ENCODE measurements around the gene GBP2.
A peak's percentile ranks its signal among the peaks of the same experiment; 100 is the strongest.

The GBP2 gene, protein sequence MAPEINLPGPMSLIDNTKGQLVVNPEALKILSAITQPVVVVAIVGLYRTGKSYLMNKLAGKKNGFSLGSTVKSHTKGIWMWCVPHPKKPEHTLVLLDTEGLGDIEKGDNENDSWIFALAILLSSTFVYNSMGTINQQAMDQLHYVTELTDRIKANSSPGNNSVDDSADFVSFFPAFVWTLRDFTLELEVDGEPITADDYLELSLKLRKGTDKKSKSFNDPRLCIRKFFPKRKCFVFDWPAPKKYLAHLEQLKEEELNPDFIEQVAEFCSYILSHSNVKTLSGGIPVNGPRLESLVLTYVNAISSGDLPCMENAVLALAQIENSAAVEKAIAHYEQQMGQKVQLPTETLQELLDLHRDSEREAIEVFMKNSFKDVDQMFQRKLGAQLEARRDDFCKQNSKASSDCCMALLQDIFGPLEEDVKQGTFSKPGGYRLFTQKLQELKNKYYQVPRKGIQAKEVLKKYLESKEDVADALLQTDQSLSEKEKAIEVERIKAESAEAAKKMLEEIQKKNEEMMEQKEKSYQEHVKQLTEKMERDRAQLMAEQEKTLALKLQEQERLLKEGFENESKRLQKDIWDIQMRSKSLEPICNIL

DNA sequence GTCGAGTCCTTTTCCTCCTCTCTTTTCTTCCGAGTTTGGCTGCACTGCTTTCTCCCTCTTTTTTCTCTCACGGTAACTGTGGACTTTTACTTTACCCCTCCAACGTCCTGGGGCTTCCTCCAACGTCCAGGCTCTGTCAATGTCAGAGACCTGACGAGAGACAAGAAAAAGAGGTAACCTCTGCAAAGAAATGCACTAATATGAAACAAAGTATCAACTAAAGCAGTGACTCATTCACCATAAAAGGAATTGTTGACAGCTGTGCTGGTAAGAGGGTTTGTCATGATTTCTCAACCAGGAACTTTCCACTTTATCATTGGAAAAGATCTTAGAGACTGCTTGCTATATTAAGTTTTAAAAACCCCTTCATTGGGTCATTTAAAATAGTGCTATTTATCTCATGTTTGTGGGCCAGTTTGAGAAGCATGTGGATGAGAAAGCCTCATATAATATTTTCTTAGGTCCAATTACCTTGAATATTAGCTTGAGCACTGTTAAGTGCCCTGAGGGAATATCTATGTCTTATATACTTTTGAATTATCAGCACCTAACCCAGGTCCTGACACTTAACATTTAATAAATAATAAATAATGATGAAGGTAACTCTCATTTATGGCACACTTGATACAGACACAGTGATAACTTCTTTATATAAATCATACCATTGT, at the start of gene GBP2:
Gene GBP2 (minus strand): TSS at position 202 of the 668 bp plus-strand sequence. CDS start 4,148 bp downstream, outside the sequence.
- no peak for DNase-seq

DNA sequence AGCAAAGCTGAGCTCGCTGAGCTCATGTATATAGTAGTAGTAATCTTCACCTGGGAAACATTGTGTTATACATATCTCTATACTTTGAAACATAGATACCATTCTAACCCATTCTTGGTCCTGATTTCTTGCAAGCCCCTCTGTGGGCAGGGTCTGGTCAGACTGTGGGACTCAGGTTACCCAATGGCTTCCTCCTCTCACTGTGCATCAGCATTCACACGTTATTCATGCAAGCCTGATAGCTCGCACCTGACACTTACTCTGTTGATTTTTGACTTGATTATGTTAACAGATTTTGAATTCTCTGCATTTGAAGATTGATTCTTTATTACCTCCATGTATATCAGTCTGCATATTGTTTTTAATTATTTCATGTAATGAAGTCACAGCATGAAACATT, 48.6 kb upstream of the GBP2 start:
- no peak for DNase-seq

DNA sequence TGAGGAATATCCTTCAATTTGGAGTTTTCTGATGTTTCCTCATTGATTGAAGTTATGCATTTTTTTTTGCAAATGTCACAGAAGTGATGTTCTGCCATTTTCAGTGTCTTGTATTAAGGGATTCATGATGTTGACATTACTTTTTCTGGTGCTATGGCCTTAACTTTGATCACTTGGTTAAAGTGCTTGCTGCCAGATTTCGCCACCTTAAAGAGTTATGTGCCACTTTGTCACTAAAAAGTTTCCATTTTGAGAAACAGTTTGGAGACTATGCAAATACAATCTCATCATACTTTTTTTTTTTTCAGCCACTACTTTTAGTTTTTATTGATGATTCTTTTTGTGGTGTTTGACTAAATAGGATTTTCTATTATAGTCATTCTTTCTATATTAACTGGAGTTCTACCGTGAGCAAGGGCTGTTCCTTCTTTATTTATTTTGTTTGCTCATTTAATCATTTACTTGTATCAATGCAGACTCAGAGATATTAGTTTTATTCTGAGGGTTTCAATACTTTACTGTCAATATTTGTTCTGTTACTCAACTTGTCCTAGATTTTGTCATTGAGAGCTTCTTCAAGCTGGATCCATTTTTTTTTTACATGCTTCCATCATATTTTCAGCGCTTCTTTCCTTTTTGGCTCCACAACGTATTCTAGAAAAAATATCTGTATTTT, 46.7 kb upstream of the GBP2 start:
- DNase-seq, result no peak

DNA sequence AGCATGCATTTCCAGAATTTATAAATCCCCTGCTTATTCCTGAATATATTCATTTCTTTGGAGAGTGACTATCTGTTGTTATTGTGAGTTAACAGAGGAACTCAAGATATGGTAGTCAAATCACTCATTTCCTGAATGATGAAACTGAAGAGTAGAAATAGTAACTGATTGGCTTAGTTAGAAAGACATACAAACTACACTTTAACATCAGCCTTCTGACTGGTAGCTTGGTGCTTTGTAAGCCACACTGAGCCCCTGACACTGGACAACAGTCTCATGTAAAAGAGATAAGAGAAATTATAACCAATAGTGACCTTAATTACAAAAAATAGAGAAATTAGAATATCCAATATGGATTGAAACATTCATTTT, 45.1 kb upstream of the GBP2 start:
- no peak for DNase-seq

DNA sequence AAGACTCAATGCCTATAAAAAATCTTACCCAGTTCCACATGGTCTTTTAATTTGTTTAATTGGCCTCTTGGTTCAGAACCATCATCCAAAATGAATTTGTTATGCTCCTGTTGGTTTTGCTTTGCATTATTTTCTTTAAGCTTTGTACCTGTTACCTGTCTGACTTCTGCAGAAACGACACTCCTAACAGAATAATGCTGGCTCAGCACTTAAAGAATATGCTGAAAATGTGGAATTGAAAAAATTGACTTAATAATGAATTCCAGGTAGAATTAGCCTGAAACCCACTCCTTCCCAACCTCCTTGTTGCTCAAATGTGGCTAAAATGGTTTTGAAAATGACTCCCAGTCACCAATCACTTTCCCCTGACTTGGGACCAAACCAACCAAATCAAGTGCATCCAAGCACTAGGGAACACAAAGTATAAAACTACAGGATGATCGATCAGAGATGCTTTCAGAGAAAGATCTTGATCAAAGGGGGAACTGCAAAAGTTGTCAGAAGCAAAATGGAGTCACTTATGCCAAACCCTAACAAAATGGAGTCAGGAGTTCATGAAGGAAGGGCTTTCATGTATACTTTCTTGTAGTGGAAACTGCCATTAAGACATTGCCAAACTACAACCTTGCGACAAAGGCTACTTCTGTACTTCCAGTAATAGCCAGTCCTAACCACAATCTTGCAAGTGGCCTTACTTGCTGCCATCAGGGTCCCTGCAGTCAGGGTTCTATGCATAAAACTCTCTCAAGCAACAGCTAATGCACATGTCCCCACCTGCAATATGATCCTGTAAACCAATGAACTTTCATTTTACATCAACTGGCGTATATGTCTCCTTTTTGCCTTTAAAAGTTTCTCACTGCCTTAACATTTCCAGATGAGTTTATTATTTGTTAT, 44.5 kb upstream of the GBP2 start:
- DNase-seq, result no peak

DNA sequence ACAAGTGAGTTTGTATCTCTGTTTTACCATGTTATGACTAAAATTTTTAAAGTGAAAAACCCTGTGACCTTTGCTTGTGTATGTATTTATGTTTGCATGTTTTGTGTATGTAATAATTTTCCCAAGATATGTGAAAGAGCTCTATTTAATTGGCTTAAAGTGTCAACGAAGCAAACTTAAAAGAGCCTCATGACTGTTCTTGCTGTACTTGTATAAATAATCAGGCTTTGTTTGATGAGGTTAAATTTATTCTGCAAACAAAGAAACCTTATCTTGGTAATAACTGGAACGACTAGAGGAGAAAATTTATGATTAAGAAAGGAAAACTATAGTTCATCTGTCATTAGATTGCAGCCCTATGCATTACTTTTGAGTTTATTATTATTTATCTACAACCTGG, 43.3 kb upstream of the GBP2 start:
- DNase-seq, result no peak

DNA sequence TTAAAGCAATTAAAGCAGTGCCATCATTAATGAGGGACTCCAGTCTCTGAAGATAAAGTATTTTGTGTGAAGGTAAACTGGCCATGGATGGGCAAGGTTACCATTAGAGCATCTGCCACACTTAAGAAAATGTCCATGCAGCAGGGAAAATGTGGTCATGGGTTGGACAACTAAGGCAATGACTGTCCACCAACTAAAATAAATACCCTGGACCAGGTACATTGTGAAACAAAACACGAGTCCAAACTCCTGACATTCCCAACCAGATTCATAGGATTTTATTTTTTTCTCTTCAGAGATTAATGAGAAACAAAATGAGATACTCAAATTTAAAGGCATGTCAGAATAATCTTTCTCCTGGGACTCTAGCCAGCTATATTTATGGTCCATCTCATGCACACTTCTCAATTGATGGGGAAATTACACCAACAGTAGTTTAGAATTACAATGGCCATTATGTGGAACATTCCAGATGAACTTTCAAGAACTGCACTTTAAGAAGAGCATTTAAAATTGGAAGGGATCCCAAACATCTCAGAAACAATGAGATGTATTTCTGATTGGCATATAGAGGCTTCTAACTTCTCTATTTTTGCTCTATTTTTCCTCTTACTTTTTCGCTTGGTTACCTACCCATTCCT, 41.8 kb upstream of the GBP2 start:
- DNase-seq, result no peak

DNA sequence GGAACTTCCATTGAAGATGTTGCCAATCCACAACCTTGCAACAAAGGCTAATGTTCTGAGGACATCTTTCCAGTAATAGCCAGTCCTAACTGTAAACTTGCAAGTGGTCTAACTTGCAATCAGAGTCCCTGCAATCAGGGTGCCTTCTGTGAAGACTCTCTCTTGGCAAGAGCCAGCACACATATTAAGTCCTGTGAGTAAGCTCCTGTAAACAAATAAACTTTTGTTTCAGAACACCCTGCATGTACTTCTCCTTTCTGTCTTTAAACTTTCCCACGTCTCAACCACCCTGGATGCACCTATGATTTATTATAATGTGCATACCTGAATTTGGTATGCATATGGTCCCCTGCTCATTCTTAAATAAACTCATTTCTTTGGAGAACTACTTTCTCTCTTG, 40.8 kb upstream of the GBP2 start:
- no peak for DNase-seq

DNA sequence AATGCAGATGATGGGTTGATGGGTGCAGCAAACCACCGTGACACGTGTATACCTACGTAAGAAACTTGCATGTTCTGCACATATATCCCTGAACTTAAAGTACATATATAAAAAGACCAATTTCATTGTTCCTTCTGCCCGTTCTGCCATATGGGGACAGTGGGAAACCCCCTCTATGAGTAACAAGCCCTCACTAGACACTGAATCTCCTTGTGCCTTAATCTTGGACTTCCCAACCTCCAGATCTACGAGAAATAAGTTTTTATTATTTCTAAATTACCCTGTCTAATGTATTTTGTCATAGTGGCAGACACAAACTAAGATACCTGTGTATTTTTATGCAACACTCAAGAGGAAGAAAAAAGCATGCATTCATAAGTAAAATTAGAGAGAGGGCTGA, 39.9 kb upstream of the GBP2 start:
- no peak for DNase-seq

DNA sequence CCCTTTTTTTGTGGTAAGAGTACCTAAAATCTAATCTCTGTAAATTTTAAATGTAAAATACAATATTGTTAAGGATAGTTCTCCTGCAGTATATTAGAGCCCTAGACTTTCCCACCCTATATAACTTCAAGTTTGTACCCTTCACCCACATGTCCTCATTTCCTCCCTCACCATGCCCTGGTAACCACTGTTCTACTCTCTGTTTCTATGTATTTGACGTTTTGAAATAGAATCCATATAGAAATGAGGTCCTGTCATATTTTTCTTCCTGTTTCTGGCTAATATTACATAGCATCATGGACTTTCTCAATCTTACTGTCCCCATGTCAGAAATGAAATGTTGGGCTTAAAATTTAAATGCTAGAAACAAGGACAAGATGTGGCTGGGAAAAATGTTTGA, 25.1 kb upstream of the GBP2 start:
- DNase-seq, result no peak

DNA sequence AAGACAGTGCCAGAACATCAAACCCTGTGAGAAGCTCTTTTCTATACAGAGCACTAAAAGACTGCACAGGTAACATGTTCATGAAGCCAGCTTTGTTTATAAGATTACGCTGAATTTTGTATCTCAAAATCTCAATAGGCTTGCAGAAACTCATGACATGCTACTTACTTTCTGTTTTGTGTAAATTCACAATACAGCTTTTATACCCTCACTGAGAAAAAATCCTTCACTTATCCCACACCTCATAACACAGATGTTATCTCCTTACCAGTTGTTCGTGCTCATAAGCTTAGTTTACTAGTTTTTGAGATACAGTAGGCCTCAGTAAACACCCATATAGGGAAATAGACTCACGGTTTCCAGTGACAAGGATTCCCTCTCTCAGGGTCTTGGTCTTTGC, 24.1 kb upstream of the GBP2 start:
- no peak for DNase-seq

DNA sequence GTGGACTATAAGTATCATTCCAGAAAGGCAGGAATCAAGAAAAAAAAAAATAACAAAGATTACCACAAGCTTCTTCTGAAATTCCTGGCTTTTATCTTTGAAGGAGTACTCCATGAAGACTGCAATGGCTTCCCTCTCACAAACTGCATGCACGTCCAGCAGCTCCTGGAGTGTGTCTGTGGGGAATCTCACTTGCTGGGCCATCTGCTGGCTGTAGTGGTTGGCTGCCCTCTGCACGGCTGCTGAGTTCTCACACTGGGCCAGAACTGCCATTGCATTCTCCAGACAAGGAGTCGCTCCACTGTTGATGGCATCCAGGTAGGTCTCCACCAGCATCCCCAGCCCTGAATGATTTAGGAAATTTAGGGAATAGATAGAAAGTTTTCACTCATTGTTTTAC, 23.3 kb upstream of the GBP2 start:
- DNase-seq, result peak in 17 of 51 donors; percentile 2 to 36 (median 18)

DNA sequence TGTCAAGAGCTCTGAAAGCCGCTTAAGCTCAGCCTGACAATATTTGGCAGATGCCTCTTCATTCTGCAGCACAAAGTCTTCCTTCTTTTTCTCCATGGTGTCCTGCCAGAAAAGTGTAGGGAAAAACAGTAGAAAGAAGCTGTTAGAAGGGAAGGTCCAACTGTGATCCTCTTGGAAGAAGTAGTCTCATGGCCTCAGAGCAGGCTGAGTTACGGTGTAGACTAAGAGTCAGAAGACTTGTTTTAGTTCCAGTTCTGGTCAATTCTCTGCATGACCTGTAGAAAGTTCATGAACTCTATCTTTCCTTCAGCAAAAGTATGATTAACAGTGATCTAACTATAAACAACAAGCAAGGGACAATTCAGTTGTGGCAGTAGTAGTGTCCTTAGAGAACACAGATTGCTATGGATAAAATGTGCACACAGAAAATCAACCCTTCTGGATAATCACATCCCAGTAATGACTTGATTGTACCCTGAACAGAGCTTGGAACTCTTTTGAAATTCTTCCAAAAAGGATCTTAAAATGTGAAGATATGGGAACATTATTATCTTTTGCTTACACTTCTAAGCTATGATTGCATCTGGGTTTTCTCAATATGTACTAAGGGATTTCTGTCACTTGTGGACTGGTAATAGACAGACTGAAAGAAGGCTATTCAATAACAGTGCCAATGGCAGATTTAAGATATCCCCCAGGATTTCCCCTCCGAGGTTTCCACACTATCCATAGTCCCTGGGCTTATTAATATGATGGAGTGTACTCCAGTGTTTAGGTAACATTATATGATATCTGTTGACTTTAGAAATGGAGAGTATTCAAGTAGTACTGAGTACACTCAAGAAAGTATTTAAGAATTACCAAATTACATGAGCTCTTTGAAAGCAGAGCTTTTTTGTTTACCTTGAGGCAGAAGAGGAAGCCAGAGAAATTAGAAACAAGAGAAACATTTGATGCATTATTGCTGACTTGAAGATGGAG, 22.1 kb upstream of the GBP2 start:
- no peak for DNase-seq

DNA sequence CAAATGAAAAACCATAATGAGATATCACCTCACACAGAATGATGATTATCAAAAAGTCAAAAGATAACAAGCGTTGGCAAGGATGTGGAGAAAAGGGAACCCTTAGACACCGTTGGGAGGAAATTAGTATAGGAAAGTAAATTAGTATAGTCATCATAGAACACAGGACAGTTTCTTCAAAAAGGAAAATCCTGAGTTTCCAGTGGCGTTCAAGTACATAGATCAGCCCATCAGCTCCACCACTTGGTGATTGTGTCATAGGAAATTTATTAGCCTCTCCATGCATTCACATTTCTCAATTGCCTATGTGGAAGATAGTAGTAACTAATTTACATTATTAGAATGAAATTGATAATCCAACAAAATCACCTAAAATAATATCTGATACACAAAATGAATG, 20.8 kb upstream of the GBP2 start:
- no peak for DNase-seq

DNA sequence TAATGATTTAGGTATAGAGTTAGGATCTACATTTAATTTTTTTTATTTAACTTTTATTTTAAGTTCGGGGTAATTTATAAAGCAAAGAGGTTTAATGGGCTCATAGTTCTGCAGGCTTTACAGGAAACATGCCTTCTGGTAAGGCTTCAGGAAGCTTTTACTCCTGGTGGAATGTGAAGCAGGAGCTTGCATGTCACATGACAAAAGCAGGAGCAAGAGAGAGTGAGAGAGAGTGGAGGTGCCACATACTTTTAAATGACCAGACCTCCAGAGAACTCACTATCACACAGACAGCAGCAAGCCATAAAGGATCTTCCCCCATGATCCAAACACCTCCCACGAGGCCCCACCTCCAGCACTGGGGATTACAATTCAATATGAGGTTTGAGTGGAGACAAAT, 17.6 kb upstream of the GBP2 start:
- no peak for DNase-seq

DNA sequence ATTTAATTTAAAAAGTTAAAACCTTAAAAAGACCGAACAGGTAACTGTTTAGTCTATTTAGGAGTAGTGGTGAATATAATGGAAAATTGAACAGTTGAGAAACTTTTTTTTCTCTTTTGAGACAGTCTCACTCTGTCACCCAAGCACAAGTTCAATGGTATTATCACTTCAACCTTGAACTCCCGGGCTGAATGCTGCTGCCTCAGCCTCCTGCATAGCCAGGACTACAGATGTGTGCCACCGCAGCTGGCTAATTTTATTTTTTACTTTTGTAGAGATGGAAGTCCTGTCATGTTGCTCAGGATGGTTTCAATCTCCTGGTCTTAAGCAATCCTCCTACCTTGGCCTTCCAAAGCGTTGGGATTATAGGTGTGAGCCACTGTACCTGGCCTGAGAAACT, 16.2 kb upstream of the GBP2 start:
- DNase-seq, result no peak

DNA sequence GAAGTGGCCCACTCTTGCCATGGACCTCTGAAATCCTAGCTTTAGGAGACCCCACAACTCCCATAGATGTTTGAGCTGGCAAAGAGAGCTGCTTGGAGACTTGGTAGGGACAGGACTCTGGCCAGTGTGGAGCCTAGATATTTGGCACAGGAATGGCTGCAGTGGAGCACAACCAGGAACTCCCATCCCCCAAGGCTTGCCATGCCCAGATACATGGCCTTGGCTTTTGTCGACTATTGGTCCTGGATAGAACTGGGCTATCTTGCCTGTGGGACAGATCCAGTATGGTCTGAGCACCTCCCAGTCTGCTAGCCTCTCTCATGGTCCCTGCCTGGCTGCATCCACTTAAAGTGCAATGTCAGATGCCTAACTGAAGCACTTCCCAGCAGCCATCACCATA, 7.8 kb upstream of the GBP2 start:
- no peak for DNase-seq

DNA sequence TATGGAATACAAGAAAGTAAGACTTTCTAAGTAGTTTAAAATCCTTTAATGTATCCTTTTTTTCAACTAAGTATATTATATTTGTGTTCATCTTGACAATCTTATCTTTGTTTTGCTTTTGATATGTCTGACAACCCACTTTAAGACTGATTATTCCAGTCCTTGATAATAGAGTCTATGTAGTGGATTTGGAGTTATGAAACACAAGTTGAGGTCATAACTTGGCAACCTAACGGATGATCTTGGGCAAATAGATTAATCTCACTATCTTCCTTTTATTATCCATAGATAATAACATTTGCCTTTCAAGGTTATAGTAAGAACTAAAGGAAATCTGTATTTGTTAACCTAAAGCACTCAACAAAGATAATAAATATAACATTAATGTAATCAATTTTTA, 4.8 kb upstream of the GBP2 start:
- DNase-seq, result no peak

DNA sequence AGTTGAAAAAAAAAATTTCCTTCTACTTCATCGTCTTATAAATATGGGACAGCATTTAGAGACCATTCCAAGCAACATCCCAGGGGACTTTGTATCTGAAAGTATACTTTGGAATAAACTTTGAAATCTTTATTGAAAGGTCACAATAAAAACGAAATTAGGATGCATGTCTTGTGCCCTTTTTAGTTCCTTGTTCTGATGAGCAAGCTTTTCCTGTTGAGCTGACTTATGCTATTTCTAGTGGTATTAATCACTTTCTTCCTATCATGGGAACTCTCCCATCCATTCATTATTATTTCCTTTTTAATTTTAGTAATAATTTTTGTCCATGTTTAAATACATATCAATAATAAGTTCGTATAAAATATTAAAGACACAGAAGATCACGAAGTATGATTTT, 4.0 kb upstream of the GBP2 start:
- no peak for DNase-seq

All from hypothalamus (tissue), 51 donors.